Testis (tissue), 3 donors: ENCODE results near the gene NACC2. TPM values are rescaled to one million over a fixed set of nuclear protein-coding genes. Genes with fewer than 3 reads are reported as not detected.

Source experiments
- DNase-seq: peaks from one replicate; pipeline ENCODE4 v3.0.0-alpha.2; 2019
- H3K27ac ChIP-seq, 2 donors: fragments of 200-600 bp; sonication (generic); one replicate each; pipeline ENCODE4 v1.5.1; 2019
- H3K27me3 ChIP-seq: fragments of 200-600 bp; sonication (generic); one replicate; pipeline ENCODE4 v1.5.1; 2019
- H3K36me3 ChIP-seq: fragments of 200-600 bp; sonication (generic); one replicate; pipeline ENCODE4 v1.5.1; 2017; ENCODE audit warnings: low read depth; ENCODE audit errors: missing control alignments
- H3K4me1 ChIP-seq: fragments of 200-600 bp; sonication (generic); one replicate; pipeline ENCODE4 v1.5.1; 2019
- H3K4me3 ChIP-seq, 2 donors: fragments of 200-600 bp; sonication (generic); one replicate each; pipeline ENCODE4 v1.5.1; 2017 to 2019
- H3K9me3 ChIP-seq: fragments of 200-600 bp; sonication (generic); one replicate; pipeline ENCODE4 v1.5.1; 2017
- CTCF ChIP-seq, 3 experiments: fragments of 450-650 bp in 2 of 3; fragments of 200-600 bp in 1 of 3; sonication (generic) in 1 of 3; IDR thresholded peaks; one replicate each; pipeline ENCODE4 v1.5.1; 2016 to 2019; ENCODE audit warnings: antibody characterized with exemption in 3 of 3, mild to moderate bottlenecking in 2 of 3, moderate library complexity in 1 of 3
- POLR2A ChIP-seq: fragments of 450-650 bp; IDR thresholded peaks from one replicate; pipeline ENCODE4 v1.6.1; 2017; ENCODE audit warnings: antibody characterized with exemption, mild to moderate bottlenecking, moderate library complexity
- WGBS, 2 donors: methylation state at CpG; one replicate each; pipeline ENCODE4 v1.1.5; 2018; 5-methylcytosine and 5-hydroxymethylcytosine counted together
- intact Hi-C: fragments of 100-400 bp; cut with DNase I; formaldehyde crosslinking; loops from one replicate; pipeline ENCODE4 v1.15.1; 2023; ENCODE audit warnings: low total_unique reads
- polyA plus RNA-seq: library from polyadenylated mRNA; stranded (reverse); fragments of 350-450 nt; fragmentation: Illumina TruSeq; extraction: RNeasy Lipid Tissue Mini Kit (QIAGEN cat#74804); gene quantifications from one replicate; pipeline ENCODE4 v1.2.3, GENCODE V29; 2014; ENCODE audit warnings: low read depth, low replicate concordance; ENCODE audit not compliant: insufficient read depth
- total RNA-seq, 2 donors: library from RNA; depleted of rRNA; stranded (reverse); fragments of >200 nt; gene quantifications; one replicate each; pipeline ENCODE4 v1.2.3, GENCODE V29; 2016

NACC2 gene
- total and polyA plus RNA-seq, 3 donors from 2014 or later, result 29.3 to 49.7 (median 49.5) TPM

DNA sequence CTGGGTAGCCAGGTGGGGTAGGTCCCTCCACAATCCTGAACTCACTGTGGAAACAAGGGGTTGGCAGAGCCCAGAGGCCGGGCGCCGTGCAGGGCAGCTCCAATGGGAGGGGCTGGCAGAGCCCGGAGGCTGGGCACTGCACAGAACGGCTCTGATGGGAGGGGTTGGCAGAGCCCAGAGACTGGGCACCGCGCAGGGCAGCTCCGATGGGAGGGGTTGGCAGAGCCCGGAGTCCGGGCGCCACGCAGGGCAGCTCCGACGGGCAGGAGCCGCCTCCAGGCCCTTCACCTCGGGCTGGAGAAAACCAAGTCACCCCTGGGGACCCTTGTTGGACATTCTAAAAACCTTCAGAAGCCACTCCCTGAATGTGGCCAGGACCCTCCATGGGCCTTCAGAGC lies 9.3 kb downstream of the NACC2 start:
- intact Hi-C loops, result no loop called here
- no peaks in the 10 kb centered on the region for H3K27me3 ChIP-seq
- peaks cover 37% of the 10 kb centered on the region for H3K4me1 ChIP-seq
- TF ChIP-seq CTCF (IDR thresholded peaks at IDR 0.05), result no peak
- TF ChIP-seq POLR2A, result no peak
- H3K9me3 ChIP-seq, result no peaks in the 10 kb centered on the region
- H3K27ac ChIP-seq, result no peak overlapping the region
- peak; percentile 62 for DNase-seq
- 70 to 71% methylated on average over 4 to 14 of the region's 16 CpGs for WGBS, 2 donors
- no peak overlapping the region for H3K4me3 ChIP-seq
- H3K36me3 ChIP-seq, result no peaks in the 10 kb centered on the region

DNA sequence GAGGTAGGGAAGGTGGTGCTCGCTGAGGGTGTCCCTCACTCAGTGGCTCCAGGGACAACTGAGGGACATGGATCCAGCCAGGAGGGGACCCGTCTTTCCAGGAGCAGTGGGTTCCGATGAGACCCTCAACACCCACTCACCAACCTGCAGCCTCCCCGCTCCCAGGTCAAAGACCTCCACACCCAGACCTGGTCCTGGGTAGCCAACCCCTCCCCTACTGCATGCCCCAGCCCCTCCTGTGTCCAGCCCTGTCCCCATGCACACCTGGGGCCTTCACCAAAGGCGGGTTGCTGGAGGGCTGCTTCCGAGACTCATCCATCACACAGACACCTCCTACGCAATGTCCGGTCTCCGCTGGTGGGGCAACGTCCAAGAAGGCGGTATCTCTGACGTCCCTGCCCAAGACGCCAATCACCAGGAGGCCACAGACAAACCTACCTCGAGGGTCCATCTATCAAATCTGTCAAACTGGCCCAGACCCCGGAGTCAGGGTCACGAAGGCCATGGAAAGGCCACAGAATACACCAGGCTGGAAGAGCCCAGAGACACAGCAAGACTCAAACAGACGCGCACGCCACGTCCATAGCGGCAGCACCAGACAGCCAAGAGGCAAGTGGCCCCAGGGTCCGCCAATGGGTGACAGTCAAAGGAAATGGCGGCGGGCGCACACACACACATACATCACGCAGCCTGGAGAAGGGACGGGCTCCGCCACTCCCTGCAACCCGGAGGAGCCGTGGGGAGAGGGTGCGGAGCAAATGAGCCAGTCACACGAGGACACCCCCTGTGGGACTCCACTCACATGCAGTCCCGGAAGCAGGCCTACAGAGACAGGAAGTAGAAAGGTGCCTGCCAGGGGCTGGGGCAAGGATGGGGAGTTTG lies 10.8 kb downstream of the NACC2 start:
- intact Hi-C loops, result no loop called here
- H3K27me3 ChIP-seq, result no peaks in the 10 kb centered on the region
- no peaks in the 10 kb centered on the region for H3K36me3 ChIP-seq
- no peak for DNase-seq
- H3K27ac ChIP-seq, result no peak overlapping the region
- H3K4me3 ChIP-seq, result no peak overlapping the region
- H3K9me3 ChIP-seq, result no peaks in the 10 kb centered on the region
- peaks cover 25% of the 10 kb centered on the region for H3K4me1 ChIP-seq
- WGBS, 2 donors, result 83 to 91% methylated on average over 15 to 33 of the region's 33 CpGs
- TF ChIP-seq CTCF (IDR thresholded peaks at IDR 0.05) (no peak), POLR2A (no peak)

DNA sequence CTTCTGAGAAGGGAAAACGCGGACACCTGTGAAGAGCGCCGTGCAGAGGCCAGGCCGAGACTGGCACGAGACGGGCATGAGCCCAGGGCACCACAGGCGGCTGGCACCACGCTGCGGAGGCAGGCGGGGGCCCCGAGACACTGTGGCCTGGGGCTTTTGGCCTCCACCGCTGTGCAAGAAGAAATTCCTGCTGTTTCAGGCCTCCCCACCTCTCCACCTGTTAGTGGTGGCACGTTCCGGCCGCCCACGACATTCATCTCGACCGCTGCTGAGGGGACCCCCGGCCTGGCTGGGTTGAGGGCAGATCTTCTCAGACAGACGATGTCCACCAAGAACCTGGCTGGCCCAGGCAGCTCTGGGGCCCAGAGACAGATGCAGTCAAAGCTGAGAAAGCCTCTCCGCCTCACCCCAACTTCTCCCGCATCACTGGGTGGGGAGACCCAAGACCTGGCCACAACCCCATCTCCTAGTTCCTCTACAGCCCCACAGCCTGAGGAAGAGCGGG lies 11.5 kb downstream of the NACC2 start:
- no peak overlapping the region for H3K27ac ChIP-seq
- WGBS, 2 donors, result 89 to 91% methylated on average over 15 to 24 of the region's 24 CpGs

DNA sequence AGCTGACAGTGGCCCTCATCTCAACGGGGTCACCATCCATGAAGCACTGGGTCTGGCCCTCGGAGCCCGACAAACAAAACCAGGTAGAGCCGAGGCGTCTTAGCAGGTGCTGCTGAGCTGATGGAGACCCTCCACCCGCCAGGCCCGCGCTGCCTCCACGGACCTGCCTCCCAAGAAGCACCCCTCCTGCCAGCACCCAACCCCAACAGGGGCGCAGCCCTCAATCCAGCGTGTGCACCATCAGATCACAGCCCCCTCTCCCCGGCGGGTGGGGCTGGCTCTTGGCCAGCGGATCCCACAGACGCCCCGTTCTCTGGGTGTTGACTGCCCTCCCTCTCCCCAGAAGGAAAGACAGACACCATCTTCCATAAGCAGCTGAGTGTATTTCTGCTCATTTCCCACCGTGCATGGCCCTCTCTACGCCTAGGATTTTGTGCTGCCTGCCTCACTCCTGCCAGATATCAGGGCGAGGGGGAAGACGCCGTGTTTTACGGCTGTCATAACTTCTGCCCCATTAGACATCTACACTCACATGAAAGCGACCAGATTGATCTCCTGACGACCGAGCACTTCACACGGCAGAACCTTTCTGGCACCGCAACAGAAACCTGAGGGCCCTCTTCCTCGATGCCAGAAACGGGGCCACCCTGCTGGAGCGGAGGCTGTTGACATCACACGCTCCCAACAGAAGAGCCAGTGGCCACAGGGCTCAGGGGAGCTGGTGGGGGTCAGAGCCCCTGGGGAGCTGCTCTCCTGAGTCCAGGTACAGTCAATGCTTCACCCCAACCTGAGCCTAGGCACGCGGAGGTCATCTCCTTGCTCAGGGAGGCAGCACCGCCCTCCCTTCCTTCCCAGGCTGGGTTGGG lies 12.4 kb downstream of the NACC2 start:
- WGBS, 2 donors, result 78 to 89% methylated on average over 19 to 33 of the region's 34 CpGs
- Histone ChIP-seq H3K4me1 (peaks cover 11% of the 10 kb centered on the region), H3K27me3 (no peaks in the 10 kb centered on the region), H3K36me3 (no peaks in the 10 kb centered on the region), H3K4me3 (no peak overlapping the region), H3K9me3 (no peaks in the 10 kb centered on the region), H3K27ac (no peak overlapping the region)
- TF ChIP-seq POLR2A, result no peak
- no peak for DNase-seq
- intact Hi-C loops, result no loop called here

More for the DNA sequence above, 11.5 kb downstream of the NACC2 start:
- Histone ChIP-seq H3K4me3 (no peak overlapping the region), H3K36me3 (no peaks in the 10 kb centered on the region), H3K27me3 (no peaks in the 10 kb centered on the region), H3K9me3 (no peaks in the 10 kb centered on the region), H3K4me1 (peaks cover 20% of the 10 kb centered on the region)
- DNase-seq, result no peak
- TF ChIP-seq CTCF (IDR thresholded peaks at IDR 0.05), result no peak
- TF ChIP-seq POLR2A, result no peak
- intact Hi-C loops, result no loop called here
